Vagina (tissue), 2 donors: Measurements from ENCODE around the gene KDELR3.

Experiments
- CTCF ChIP-seq, 3 experiments: fragments of 450-650 bp in 2 of 3; fragments of 200-600 bp in 1 of 3; sonication (generic) in 1 of 3; IDR thresholded peaks; one replicate each; pipeline ENCODE4 v1.5.1; 2017 to 2019; ENCODE audit warnings: antibody characterized with exemption in 3 of 3, mild to moderate bottlenecking in 2 of 3, moderate library complexity in 2 of 3
- POLR2A ChIP-seq, 2 donors: fragments of 450-650 bp; IDR thresholded peaks; one replicate each; pipeline ENCODE4 v1.6.1; 2017; ENCODE audit warnings: antibody characterized with exemption in 2 of 2, mild to moderate bottlenecking in 2 of 2, moderate library complexity in 2 of 2
- POLR2AphosphoS5 ChIP-seq, 2 donors: sonication (generic); formaldehyde crosslinking; IDR thresholded peaks; one replicate each; pipeline ENCODE4 v1.9.0; 2017; ENCODE audit warnings: antibody characterized with exemption in 2 of 2, mild to moderate bottlenecking in 2 of 2, low read depth in 1 of 2; ENCODE audit not compliant: insufficient read depth in 1 of 2

GRCh38 chr22:38484244-38484643 lies 16.3 kb downstream of the KDELR3 start:
- TF ChIP-seq POLR2A (IDR thresholded peaks at IDR 0.05) (no peak), CTCF (IDR thresholded peaks at IDR 0.05) (no peak), POLR2AphosphoS5 (IDR thresholded peaks at IDR 0.05; ENCODE audit: insufficient read depth in 1 of 2, low read depth in 1 of 2) (no peak)
